Smooth muscle cell (in vitro differentiated cells): ENCODE measurements around the gene CCDC187. TPM values are rescaled to one million over a fixed set of nuclear protein-coding genes. Genes with fewer than 3 reads are reported as not detected.

ENCODE experiments used
- DNase-seq: peaks from one replicate; lab custom pipeline; 2025; ENCODE audit not compliant: unreplicated experiment; lab: John Stamatoyannopoulos, UW
- H2AFZ ChIP-seq: fragments of 200-600 bp; sonication (generic); 2 replicates; pipeline ENCODE4 v1.6.0; 2016; ENCODE audit warnings: antibody characterized with exemption, low read depth, mild to moderate bottlenecking
- H3F3A ChIP-seq: fragments of 200-600 bp; sonication (generic); 2 replicates; pipeline ENCODE4 v1.6.0; 2017; ENCODE audit warnings: antibody characterized with exemption, low read depth
- H3K27ac ChIP-seq: fragments of 200-600 bp; sonication (generic); 2 replicates; pipeline ENCODE4 v1.5.1; 2016; ENCODE audit warnings: low read depth, mild to moderate bottlenecking
- H3K27me3 ChIP-seq: fragments of 200-600 bp; sonication (generic); 2 replicates; pipeline ENCODE4 v1.6.1; 2016; ENCODE audit warnings: low read depth, mild to moderate bottlenecking
- H3K36me3 ChIP-seq: fragments of 200-600 bp; sonication (generic); 2 replicates; pipeline ENCODE4 v1.5.1; 2016; ENCODE audit warnings: low read depth
- H3K4me1 ChIP-seq: fragments of 200-600 bp; sonication (generic); 2 replicates; pipeline ENCODE4 v1.5.1; 2016; ENCODE audit warnings: low read depth
- H3K4me2 ChIP-seq: fragments of 200-600 bp; sonication (generic); 2 replicates; pipeline ENCODE4 v1.6.0; 2016; ENCODE audit warnings: mild to moderate bottlenecking
- H3K4me3 ChIP-seq: fragments of 200-600 bp; sonication (generic); 2 replicates; pipeline ENCODE4 v1.5.1; 2016; ENCODE audit warnings: mild to moderate bottlenecking
- H3K79me2 ChIP-seq: fragments of 200-600 bp; sonication (generic); 2 replicates; pipeline ENCODE4 v1.6.0; 2016; ENCODE audit warnings: low read depth, mild to moderate bottlenecking
- H3K9ac ChIP-seq: fragments of 200-600 bp; sonication (generic); 2 replicates; pipeline ENCODE4 v1.6.0; 2016; ENCODE audit warnings: low read depth
- H3K9me3 ChIP-seq: fragments of 200-600 bp; sonication (generic); replicated peaks from 2 replicates; pipeline ENCODE4 v1.5.1; 2016; ENCODE audit warnings: low read depth
- H4K20me1 ChIP-seq: fragments of 200-600 bp; sonication (generic); 2 replicates; pipeline ENCODE4 v1.6.0; 2016; ENCODE audit warnings: low read depth
- whole genome bisulfite sequencing: methylation state at CpG from one replicate; pipeline ENCODE4 v1.1.7; 2016; ENCODE audit warnings: low lambda C conversion rate; 5-methylcytosine and 5-hydroxymethylcytosine counted together
- polyA plus RNA-seq: library from polyadenylated mRNA; unstranded; fragments of >200 nt; fragmentation: Nextera tagmentation; extraction: Ambion mirVana; gene quantifications from 2 replicates; pipeline ENCODE4 v1.2.1, GENCODE V29; 2016
- total RNA-seq: library from RNA; depleted of rRNA; stranded (reverse); fragments of >200 nt; gene quantifications from 2 replicates; pipeline ENCODE4 v1.2.3, GENCODE V29; 2014
- TF ChIP-seq, protein P1 (sequence below): fragments of 200-600 bp; sonication (generic); IDR thresholded peaks from 2 replicates; pipeline ENCODE4 v1.5.1; 2017; ENCODE audit warnings: borderline replicate concordance, mild to moderate bottlenecking, antibody characterized with exemption; ENCODE audit not compliant: insufficient read depth, poor library complexity, severe bottlenecking

Gene CCDC187
- total and polyA plus RNA-seq, 2 experiments from 2014 or later: 0.10 TPM; not detected in 1

DNA sequence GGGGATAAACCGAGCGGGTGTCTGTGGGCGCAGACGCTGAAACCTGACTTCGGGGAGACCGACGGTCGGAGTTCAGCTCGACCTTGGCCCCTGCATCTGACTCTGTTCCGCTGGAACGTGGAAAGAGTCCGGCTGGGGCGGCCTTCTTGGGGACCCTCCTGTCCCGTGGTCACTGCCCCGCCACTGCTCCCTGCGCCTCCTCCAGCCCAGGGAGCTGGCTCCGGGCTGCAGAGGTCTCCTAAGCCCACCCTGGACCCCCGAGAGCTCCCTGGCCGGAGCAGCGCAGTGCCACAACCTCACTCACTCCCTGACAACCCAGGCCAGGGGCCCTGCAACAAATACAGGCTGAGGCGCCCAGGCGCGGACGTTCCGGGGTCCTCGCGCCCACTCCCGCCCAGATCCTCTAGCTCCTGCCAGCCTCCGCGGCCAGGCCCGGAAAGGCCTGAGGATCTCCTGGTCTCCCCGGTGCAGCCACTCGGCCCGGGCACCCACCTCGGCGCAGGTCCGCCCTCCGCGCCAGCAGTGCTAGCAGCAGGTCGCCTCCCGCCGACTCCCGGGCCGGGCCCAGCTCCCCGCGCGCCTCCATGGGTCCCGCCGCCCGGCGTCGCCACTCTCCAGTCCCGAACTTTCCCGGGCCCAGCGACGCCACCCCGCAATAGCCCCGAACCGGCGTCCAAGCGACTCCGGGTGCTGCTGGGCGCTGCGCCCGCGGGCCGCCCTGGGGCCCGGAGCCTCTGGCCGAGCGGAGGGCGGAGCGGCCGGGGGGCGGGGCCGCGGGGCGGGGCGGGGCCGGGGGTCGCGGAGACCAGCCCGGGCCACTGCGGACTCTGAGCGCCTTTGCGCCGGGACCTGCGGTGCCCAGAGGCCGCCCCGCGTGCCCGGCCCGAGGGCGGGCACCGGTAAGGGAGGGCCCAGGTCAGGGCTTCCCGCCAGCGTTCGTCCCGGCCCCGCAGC, 101.2 kb downstream of the CCDC187 start:
- WGBS: 34% methylated on average over 62 of the region's 99 CpGs
- Histone ChIP-seq H3K36me3 (no peaks in the 10 kb centered on the region), H3F3A (no peaks in the 10 kb centered on the region), H3K79me2 (no peaks in the 10 kb centered on the region), H3K27ac (no peak overlapping the region), H3K4me3 (no peak overlapping the region), H4K20me1 (peaks cover 26% of the 10 kb centered on the region), H3K4me1 (no peaks in the 10 kb centered on the region), H3K27me3 (peaks cover 78% of the 10 kb centered on the region), H2AFZ (no peak overlapping the region), H3K9me3 (no peaks in the 10 kb centered on the region), H3K9ac (no peak overlapping the region), H3K4me2 (no peak overlapping the region)
- TF ChIP-seq, protein P1, sequence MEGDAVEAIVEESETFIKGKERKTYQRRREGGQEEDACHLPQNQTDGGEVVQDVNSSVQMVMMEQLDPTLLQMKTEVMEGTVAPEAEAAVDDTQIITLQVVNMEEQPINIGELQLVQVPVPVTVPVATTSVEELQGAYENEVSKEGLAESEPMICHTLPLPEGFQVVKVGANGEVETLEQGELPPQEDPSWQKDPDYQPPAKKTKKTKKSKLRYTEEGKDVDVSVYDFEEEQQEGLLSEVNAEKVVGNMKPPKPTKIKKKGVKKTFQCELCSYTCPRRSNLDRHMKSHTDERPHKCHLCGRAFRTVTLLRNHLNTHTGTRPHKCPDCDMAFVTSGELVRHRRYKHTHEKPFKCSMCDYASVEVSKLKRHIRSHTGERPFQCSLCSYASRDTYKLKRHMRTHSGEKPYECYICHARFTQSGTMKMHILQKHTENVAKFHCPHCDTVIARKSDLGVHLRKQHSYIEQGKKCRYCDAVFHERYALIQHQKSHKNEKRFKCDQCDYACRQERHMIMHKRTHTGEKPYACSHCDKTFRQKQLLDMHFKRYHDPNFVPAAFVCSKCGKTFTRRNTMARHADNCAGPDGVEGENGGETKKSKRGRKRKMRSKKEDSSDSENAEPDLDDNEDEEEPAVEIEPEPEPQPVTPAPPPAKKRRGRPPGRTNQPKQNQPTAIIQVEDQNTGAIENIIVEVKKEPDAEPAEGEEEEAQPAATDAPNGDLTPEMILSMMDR: no peak
- DNase-seq: no peak

- Histone ChIP-seq H3K27me3 (peaks cover 87% of the 10 kb centered on the region), H3F3A (no peaks in the 10 kb centered on the region), H3K9ac (no peak overlapping the region), H3K27ac (no peak overlapping the region), H2AFZ (no peak overlapping the region), H3K9me3 (no peaks in the 10 kb centered on the region), H3K4me2 (no peak overlapping the region), H3K36me3 (no peaks in the 10 kb centered on the region), H4K20me1 (peaks cover 20% of the 10 kb centered on the region), H3K79me2 (no peaks in the 10 kb centered on the region), H3K4me1 (no peaks in the 10 kb centered on the region), H3K4me3 (no peak overlapping the region)
- DNase-seq: no peak
- TF ChIP-seq, protein P1: no peak
- 16% methylated on average over 56 of the region's 85 CpGs for WGBS
These were observed 102.1 kb downstream of the CCDC187 start for GRCh38 chr9:136201609-136202453.

DNA sequence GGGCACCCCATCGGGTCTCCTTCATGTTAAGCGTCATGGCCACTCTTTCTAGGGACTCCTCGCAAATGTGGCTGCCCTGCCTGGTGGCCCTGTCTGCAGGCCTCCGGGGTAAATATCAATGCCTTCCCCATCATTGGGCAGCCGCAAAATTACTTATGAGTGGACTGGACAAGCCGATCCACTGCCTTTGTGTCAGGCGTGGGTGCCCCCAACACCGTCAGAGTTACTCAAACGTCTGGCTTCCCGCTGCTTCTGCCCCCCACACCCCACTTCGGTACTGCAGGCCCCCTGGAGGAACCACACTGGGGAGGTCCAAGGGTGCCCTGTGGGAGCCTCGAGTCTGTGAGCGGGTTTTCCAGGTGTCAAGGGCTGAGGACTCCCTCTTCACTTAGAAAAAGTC, 102.7 kb downstream of the CCDC187 start:
- Histone ChIP-seq H3K4me2 (no peak overlapping the region), H2AFZ (no peak overlapping the region), H4K20me1 (peaks cover 15% of the 10 kb centered on the region), H3K27me3 (peaks cover 94% of the 10 kb centered on the region), H3K4me3 (no peak overlapping the region), H3K4me1 (no peaks in the 10 kb centered on the region), H3K36me3 (no peaks in the 10 kb centered on the region), H3K9ac (no peak overlapping the region), H3F3A (no peaks in the 10 kb centered on the region), H3K9me3 (no peaks in the 10 kb centered on the region), H3K79me2 (no peaks in the 10 kb centered on the region), H3K27ac (no peak overlapping the region)
- 65% methylated on average over 13 of the region's 13 CpGs for WGBS
- TF ChIP-seq, protein P1: no peak
- no peak for DNase-seq
